Lower lobe of right lung (tissue), 2 donors: ENCODE results near the gene DAO. TPM values are rescaled to one million over a fixed set of nuclear protein-coding genes. Genes with fewer than 3 reads are reported as not detected.

Experiments
- ATAC-seq, 2 donors: fragments of 200-7000 bp; cut with Tn5 transposase; one replicate each; pipeline ENCODE4 v1.9.1; 2020 to 2022; ENCODE audit warnings: mild to moderate bottlenecking in 2 of 2, moderate library complexity in 2 of 2
- DNase-seq: peaks from one replicate; pipeline ENCODE4 v3.0.0-alpha.2; 2020
- H3K27ac ChIP-seq: fragments of 200-600 bp; one replicate; pipeline ENCODE4 v1.8.0; 2022
- H3K27me3 ChIP-seq: fragments of 200-600 bp; one replicate; pipeline ENCODE4 v1.8.0; 2022; ENCODE audit warnings: low read depth
- H3K36me3 ChIP-seq: fragments of 200-600 bp; one replicate; pipeline ENCODE4 v1.8.0; 2022; ENCODE audit warnings: mild to moderate bottlenecking
- H3K4me1 ChIP-seq: fragments of 200-600 bp; one replicate; pipeline ENCODE4 v1.8.0; 2022
- H3K4me3 ChIP-seq: fragments of 200-600 bp; one replicate; pipeline ENCODE4 v1.8.0; 2022; ENCODE audit warnings: mild to moderate bottlenecking
- H3K9me3 ChIP-seq: fragments of 200-600 bp; one replicate; pipeline ENCODE4 v1.8.0; 2022
- intact Hi-C: fragments of 100-400 bp; cut with DNase I; formaldehyde crosslinking; loops from one replicate; pipeline ENCODE4 v1.11.0; 2022
- microRNA-seq: library from miRNA; unstranded; fragments of <30 nt; microRNA quantifications from one replicate; pipeline ENCODE4 v1.2.0, GENCODE V29; 2020; ENCODE audit warnings: borderline number of aligned reads
- total RNA-seq: library from RNA; stranded (reverse); fragmentation: NEBNext Ultra II Directional; extraction: Animal tissue kit (Norgen Biotek cat#: 25700); gene quantifications from one replicate; pipeline ENCODE4 v1.2.1, GENCODE V29; 2021
- TF ChIP-seq, protein P1 (sequence below): fragments of 200-600 bp; IDR thresholded peaks from one replicate; pipeline ENCODE4 v1.8.0; 2022; ENCODE audit warnings: antibody characterized with exemption, mild to moderate bottlenecking
- donor health status: DM: no; HTN: yes; CAD: no; lungs with severe emphysema.

DAO gene
- total RNA-seq, 1 donor from 2014 or later: not detected

GRCh38 chr12:108940138-108940537 is 60.2 kb downstream of the DAO start:
- TF ChIP-seq, protein P1, sequence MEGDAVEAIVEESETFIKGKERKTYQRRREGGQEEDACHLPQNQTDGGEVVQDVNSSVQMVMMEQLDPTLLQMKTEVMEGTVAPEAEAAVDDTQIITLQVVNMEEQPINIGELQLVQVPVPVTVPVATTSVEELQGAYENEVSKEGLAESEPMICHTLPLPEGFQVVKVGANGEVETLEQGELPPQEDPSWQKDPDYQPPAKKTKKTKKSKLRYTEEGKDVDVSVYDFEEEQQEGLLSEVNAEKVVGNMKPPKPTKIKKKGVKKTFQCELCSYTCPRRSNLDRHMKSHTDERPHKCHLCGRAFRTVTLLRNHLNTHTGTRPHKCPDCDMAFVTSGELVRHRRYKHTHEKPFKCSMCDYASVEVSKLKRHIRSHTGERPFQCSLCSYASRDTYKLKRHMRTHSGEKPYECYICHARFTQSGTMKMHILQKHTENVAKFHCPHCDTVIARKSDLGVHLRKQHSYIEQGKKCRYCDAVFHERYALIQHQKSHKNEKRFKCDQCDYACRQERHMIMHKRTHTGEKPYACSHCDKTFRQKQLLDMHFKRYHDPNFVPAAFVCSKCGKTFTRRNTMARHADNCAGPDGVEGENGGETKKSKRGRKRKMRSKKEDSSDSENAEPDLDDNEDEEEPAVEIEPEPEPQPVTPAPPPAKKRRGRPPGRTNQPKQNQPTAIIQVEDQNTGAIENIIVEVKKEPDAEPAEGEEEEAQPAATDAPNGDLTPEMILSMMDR: no peak
- Histone ChIP-seq H3K27ac (no peak overlapping the region), H3K36me3 (no peaks in the 10 kb centered on the region), H3K4me1 (no peaks in the 10 kb centered on the region), H3K4me3 (no peak overlapping the region), H3K9me3 (no peaks in the 10 kb centered on the region), H3K27me3 (no peaks in the 10 kb centered on the region)
- DNase-seq (no peak), ATAC-seq (no peak)
- intact Hi-C loops: no loop called here

GRCh38 chr12:108947097-108947496 is 67.2 kb downstream of the DAO start:
- H3K9me3 ChIP-seq: peaks cover 8% of the 10 kb centered on the region
- DNase-seq (no peak), ATAC-seq (no peak)
- H3K27me3 ChIP-seq: no peaks in the 10 kb centered on the region
- peaks cover 16% of the 10 kb centered on the region for H3K4me1 ChIP-seq
- TF ChIP-seq, protein P1: no peak
- H3K36me3 ChIP-seq: no peaks in the 10 kb centered on the region
- no peak overlapping the region for H3K27ac ChIP-seq
- intact Hi-C loops: no loop called here
- no peak overlapping the region for H3K4me3 ChIP-seq

- Histone ChIP-seq H3K4me3 (no peak overlapping the region), H3K27ac (no peak overlapping the region), H3K9me3 (peaks cover 8% of the 10 kb centered on the region), H3K4me1 (peaks cover 16% of the 10 kb centered on the region), H3K36me3 (no peaks in the 10 kb centered on the region), H3K27me3 (no peaks in the 10 kb centered on the region)
- intact Hi-C loops: no loop called here
- TF ChIP-seq, protein P1: no peak
- ATAC-seq (no peak), DNase-seq (no peak)
Measured at GRCh38 chr12:108948367-108948766, 68.5 kb downstream of the DAO start.

- Histone ChIP-seq H3K4me3 (no peak overlapping the region), H3K27ac (no peak overlapping the region), H3K9me3 (peaks cover 8% of the 10 kb centered on the region), H3K4me1 (peaks cover 16% of the 10 kb centered on the region), H3K36me3 (no peaks in the 10 kb centered on the region), H3K27me3 (no peaks in the 10 kb centered on the region)
- intact Hi-C loops: no loop called here
- TF ChIP-seq, protein P1: no peak
- ATAC-seq (no peak), DNase-seq (no peak)
Measured at GRCh38 chr12:108949976-108950375, 70.1 kb downstream of the DAO start.

Small RNA genes lying within 50 kb of the gene (microRNA-seq; reads per million reads assigned to microRNA genes)
- not detected for gene MIR619

Other genes starting within 250 kb of the DAO start
- 59.9 TPM for gene SELPLG, start 246.2 kb upstream of the DAO start, total RNA-seq
- 307 TPM for gene CORO1C, start 148.6 kb upstream of the DAO start, total RNA-seq
- gene SSH1, start 22.5 kb upstream of the DAO start, total RNA-seq: 45.6 TPM
- not detected for gene SVOP, start 141.0 kb downstream of the DAO start, total RNA-seq
- 13.9 TPM for gene USP30, start 172.5 kb downstream of the DAO start, total RNA-seq
- 9.6 TPM for gene ALKBH2, start 213.4 kb downstream of the DAO start, total RNA-seq
- 20.5 TPM for gene UNG, start 217.5 kb downstream of the DAO start, total RNA-seq
- 42.5 TPM for gene ACACB, start 236.5 kb downstream of the DAO start, total RNA-seq